HG02759 (cell line): Measurements from ENCODE around the gene GNA12.

Source experiments
- ATAC-seq: cut with Tn5 transposase; IDR thresholded peaks from one replicate; pipeline ENCODE4 v1.9.1; 2021; ENCODE audit warnings: mild to moderate bottlenecking, moderate library complexity; ENCODE audit not compliant: unreplicated experiment

Gene GNA12

GRCh38 chr7:2785071-2785500, 59.0 kb downstream of the GNA12 start:
- peak; percentile 79 for ATAC-seq

- no peak for ATAC-seq
Observed at GRCh38 chr7:2782565-2782964, 61.5 kb downstream of the GNA12 start.

- no peak for ATAC-seq
Observed at GRCh38 chr7:2782121-2782520, 62.0 kb downstream of the GNA12 start.

- ATAC-seq, result no peak
Observed at GRCh38 chr7:2781636-2782035, 62.5 kb downstream of the GNA12 start.

- no peak for ATAC-seq
Observed at GRCh38 chr7:2779051-2779450, 65.1 kb downstream of the GNA12 start.

- ATAC-seq, result no peak
Observed at GRCh38 chr7:2777898-2778535, 66.1 kb downstream of the GNA12 start.

GRCh38 chr7:2776401-2776800, 67.7 kb downstream of the GNA12 start:
- no peak for ATAC-seq

- no peak for ATAC-seq
Observed at GRCh38 chr7:2775785-2776184, 68.3 kb downstream of the GNA12 start.

- no peak for ATAC-seq
Observed at GRCh38 chr7:2775376-2775775, 68.7 kb downstream of the GNA12 start.

GRCh38 chr7:2774935-2775334, 69.2 kb downstream of the GNA12 start:
- ATAC-seq, result no peak

GRCh38 chr7:2774280-2774679, 69.8 kb downstream of the GNA12 start:
- no peak for ATAC-seq

GRCh38 chr7:2773608-2774007, 70.5 kb downstream of the GNA12 start:
- no peak for ATAC-seq

- ATAC-seq, result no peak
Observed at GRCh38 chr7:2771274-2771731, 72.8 kb downstream of the GNA12 start.

- ATAC-seq, result no peak
Observed at GRCh38 chr7:2764621-2765020, 79.5 kb downstream of the GNA12 start.

GRCh38 chr7:2763597-2763996, 80.5 kb downstream of the GNA12 start:
- no peak for ATAC-seq

GRCh38 chr7:2761801-2762497, 82.2 kb downstream of the GNA12 start:
- no peak for ATAC-seq

- ATAC-seq, result no peak
Observed at GRCh38 chr7:2761131-2761624, 82.9 kb downstream of the GNA12 start.

- no peak for ATAC-seq
Observed at GRCh38 chr7:2760098-2760889, 83.8 kb downstream of the GNA12 start.

GRCh38 chr7:2759736-2760097, 84.4 kb downstream of the GNA12 start:
- no peak for ATAC-seq

GRCh38 chr7:2758673-2759616, 85.2 kb downstream of the GNA12 start:
- ATAC-seq, result no peak
